HG03280 (cell line): Measurements from ENCODE around the gene ZCCHC2.

Experiments
- ATAC-seq: cut with Tn5 transposase; IDR thresholded peaks from one replicate; pipeline ENCODE4 v1.9.1; 2021; ENCODE audit warnings: mild to moderate bottlenecking, moderate library complexity; ENCODE audit not compliant: unreplicated experiment

Gene ZCCHC2

DNA sequence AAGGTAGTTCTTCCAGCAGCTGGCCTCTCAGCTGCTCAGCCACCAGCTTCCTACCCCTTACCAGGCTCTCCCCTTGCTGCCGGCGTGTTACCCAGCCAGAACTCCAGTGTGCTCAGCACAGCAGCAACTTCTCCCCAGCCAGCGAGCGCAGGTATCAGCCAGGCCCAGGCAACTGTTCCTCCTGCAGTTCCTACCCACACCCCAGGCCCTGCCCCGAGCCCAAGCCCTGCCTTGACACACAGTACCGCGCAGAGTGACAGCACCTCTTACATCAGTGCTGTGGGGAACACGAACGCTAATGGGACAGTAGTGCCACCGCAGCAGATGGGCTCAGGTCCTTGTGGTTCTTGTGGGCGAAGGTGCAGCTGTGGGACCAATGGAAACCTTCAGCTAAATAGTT, 52.0 kb downstream of the ZCCHC2 start:
- ATAC-seq = no peak

DNA sequence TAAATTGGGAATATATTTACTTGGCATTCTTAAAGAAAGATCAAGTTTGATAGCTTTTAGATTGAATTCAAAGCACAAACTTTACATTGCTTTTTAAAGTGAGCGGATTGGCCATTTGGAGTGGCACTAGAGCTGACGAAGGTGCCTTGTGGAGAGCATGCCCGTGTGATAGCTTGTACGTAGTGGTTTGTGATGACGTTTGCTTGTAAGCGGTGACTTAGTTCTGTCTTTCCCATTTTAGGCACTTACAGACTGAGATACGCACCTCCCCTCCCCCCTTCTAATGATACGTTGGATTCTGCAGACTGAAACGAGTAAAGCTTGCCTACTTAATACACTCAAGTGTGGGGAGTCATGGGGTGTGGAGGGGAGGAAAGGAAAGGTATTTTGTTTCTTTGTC, 53.4 kb downstream of the ZCCHC2 start:
- peak; percentile 7 for ATAC-seq

DNA sequence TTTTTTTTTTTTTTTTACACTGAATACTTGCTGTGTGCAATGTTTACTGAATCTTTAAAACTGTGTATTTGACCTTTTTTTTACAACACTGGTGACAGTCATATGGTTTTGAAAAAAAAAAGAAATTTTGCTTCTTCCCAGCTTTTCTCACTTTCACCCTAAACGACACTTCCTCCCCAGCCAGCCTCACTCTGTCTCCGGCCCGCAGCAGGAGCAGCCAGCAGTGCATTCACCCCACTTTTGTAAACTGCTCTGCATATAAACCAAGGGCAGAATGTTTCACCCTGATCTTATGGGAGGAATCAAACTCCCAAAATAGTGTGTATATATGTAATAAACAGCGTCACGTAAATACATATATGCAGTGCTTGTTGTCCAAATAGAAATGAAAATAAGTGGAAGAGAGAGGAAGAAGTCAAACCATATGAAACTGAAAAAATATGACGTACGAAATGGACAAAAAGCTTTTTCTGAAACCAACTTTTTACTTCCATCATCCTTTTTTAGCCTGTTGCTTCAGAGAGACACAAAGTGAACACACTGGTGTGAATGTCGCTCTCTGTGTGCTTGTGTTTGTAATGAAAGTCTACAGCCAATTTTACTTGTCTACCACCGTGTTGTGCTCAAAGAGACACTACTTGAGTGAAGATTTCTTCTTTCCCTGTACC, 54.2 kb downstream of the ZCCHC2 start:
- peak; percentile 74 for ATAC-seq

DNA sequence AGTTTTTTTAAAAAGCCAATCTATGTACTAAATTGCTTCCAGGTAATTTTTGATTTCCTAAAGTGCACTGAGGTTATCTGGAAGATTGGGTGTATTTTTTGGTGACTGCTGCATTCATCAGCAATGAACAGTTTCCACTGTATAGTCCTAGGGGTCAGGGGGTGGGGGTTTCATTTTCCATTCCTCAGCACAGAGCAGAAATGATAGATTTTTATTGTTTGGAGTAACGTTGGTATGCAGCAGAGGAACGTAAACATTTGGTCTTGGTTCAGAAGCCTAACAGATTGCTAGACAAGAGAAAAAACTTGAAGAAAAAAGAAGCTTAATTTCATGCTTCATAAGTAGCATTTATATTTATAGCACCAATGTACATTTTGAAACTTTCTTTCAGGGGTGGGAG, 54.9 kb downstream of the ZCCHC2 start:
- no peak for ATAC-seq

GRCh38 chr18:62578980-62579511, 56.2 kb downstream of the ZCCHC2 start:
- no peak for ATAC-seq

GRCh38 chr18:62583376-62583775, 60.6 kb downstream of the ZCCHC2 start:
- ATAC-seq = no peak

GRCh38 chr18:62584241-62585120, 61.7 kb downstream of the ZCCHC2 start:
- ATAC-seq = peak; percentile 92

DNA sequence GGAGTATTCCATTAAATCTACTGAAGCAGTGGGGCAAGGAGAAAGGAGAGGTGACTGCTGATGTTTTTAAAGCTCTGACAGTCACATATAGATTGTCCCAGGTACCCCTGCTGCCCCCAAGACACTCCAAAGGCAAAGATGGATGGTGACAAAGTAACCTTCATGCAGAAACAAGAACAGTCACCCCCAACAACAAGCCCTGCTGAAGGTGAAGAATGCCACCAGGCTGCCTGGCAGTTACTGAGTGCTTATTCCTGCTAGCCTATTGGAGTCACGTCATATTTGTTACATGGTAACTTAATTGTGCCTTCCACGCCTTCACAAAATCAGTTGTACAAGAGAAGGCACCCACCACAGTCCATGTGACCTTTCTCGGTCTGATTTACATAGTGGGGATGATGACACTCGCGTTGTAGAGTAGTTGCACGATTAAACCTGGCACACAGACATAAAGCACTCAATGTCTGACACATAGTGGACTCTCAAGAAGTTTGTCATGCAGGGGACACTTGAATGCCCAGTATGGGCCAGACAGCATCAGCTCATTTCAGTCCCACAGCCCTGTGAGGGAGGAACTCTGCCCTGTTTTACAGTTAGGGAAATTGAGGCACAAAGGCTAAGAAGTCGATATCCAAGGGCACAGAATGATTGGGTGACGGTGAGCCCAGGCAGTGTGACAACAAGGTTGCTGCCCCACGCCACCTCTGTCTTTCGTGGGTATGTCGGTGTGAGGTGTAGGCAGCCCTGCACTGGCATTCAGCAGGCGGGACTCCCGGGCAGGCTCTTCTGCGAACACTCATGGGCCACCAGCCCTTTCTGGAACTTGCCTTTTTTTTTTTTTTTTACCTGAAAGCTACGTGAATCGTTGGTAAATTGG, 62.7 kb downstream of the ZCCHC2 start:
- peak; percentile 10 for ATAC-seq

- peak; percentile 68 for ATAC-seq
These were observed 63.4 kb downstream of the ZCCHC2 start for GRCh38 chr18:62586151-62586774.

GRCh38 chr18:62586781-62587487, 64.1 kb downstream of the ZCCHC2 start:
- ATAC-seq = no peak

DNA sequence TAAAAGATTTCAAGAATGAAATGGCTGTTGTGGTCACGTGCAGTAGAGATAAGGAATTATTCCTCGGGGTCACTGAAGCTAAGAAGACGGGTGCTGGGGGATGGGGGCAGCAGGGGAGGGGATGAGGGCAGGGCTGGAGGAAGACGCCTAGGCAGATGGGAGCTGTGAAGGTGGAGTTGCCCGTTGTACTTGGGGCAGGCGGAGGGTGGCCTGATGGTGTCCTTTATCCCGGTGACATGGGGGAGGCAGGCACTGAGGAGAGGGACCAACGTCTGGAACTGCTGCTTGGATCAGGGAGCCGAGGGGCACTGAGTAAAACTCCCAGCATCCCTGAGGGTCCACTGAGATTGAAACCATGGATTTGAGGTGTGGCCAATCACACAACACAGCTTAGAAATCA, 64.9 kb downstream of the ZCCHC2 start:
- no peak for ATAC-seq

DNA sequence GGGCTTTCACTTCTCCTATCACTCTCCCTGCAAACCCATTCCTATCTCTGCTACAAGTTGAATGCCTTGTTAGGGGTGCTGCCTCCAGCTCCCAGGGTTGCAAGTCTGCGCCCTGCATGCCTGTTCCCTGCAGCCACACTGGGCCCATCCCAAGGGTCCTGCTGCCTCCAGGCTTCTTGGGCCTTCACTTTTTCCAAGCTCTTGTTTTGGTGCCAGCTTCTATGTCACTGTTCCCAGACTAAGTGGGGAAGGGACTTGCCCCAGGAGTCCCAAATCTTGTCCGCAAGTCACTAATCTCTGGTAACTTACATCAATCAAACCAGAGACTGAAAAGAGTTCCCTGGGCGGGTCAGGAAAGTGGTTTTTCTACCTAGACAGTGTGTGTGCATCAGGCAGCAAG, 65.4 kb downstream of the ZCCHC2 start:
- no peak for ATAC-seq

DNA sequence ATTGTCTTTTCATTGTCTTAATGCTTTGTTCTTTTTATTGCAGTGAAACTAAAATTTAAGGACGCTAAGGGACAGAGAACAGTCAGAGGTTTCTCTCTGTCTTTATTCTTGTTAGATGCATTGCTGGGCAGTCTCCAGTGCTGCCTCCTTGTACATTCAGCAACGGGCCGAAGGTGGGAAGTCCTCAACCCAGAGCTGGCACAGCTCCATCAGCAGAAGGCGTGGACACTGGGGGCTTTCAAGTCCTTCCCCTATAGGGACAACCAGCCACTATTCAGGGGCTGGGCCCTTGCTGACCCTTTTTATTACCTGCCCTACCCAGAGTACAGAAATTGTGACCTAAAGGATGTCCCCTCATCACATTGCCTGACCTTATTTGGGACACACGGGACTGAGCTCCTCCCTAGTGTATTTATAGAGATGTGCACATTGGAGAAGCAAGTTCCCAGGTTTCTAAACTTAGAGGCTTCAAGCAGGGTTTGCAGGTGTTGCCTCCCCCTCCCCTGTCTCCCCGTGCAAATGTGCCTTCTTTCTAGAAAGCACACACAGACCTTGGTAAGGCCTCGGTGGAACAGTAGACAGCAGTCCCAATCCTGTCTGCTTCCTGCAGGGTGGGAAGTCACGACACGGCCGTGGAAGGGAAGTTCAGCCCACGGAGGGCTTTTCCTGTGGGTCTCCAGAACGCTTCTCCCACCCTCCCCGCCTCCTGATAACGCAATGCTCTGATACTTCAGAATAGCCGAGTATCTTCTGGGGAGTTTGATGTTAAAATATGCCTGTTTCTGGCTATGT, 68.2 kb downstream of the ZCCHC2 start:
- ATAC-seq = no peak

- ATAC-seq = no peak
These were observed 73.5 kb downstream of the ZCCHC2 start for GRCh38 chr18:62596145-62597005.

DNA sequence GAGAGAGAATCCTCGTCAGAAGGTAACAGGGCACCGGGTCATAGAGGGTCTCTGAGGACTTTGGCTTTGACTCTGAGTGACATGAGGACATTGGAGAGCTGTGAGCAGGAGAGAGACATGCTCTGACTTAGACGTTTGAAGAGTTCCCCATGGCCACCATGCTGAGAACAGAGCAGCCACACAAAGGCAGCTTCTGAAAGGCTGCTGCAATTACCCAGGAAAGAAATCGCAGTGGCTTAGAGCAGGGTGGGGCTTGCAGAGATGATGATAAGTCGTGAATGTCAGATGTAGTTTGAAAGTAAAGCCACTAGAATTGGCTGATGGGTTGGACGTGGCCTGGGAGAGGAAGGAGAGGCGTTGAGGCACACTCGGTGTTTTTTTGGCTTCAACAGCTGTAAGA, 79.0 kb downstream of the ZCCHC2 start:
- no peak for ATAC-seq

DNA sequence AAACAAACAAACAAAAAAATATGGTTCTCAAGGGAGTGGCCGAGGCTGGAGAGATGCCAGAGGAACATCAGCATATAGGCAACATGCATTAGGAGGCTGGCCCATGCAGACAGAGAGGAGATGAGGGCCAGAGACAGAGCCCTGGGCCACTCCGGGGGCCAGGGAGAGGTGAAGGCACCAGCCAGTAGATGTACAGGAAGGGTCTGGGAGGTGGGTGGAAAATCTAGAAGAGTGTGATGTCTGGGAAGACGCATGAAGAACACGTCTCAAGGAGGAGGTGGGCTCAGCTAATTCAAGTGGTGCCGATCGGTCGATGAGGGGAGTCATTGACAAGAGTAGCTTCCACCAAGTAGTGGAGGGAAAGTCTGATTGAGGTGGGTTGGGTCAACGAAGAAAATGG, 79.9 kb downstream of the ZCCHC2 start:
- ATAC-seq = no peak

DNA sequence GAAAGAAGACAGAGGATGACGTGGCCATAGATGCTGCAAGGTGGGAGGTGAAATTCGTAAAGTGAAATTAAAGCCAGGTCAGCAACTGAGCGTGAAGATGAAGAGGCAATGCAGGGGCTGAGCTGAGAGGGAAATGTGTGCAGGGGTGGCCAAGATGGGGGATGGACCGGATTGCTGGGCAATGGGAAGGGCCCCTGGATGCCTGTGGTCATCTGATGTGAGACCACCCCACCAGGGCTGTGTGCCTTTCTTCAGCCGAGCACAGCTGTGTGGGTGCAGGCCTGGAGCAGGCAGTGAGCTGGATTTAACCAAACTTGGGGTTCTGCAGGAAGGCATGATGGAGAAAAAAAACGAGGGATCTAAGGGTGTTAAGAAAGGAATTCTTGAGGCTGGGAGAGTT, 80.4 kb downstream of the ZCCHC2 start:
- ATAC-seq = no peak

- ATAC-seq = no peak
These were observed 81.2 kb downstream of the ZCCHC2 start for GRCh38 chr18:62603979-62604378.
